Astrocyte of the spinal cord (primary cell): Measurements from ENCODE around the gene ABHD17A.

Experiments used
- DNase-seq: peaks from one replicate; pipeline ENCODE4 v3.0.0; 2011; ENCODE audit warnings: low read depth, low spot score
- H3K4me3 ChIP-seq: 2 replicates; pipeline ENCODE4 v1.5.1; 2011; ENCODE audit warnings: low read depth, mild to moderate bottlenecking, low read length, moderate library complexity
- CTCF ChIP-seq: IDR thresholded peaks from 2 replicates; pipeline ENCODE4 v1.5.1; 2012; ENCODE audit warnings: low read depth, mild to moderate bottlenecking, low read length, inconsistent platforms
- in situ Hi-C: cut with HindIII; loops from 2 replicates; pipeline ENCODE4 v1.10.0; 2017; ENCODE audit warnings: low sequenced_read_pairs

ABHD17A gene

GRCh38 chr19:1837625-1838105 is 47.6 kb downstream of the ABHD17A start:
- no peak for DNase-seq
- in situ Hi-C loops, result no loop called here
- H3K4me3 ChIP-seq, result no peak overlapping the region
- peak; percentile 99 for TF ChIP-seq CTCF

DNA sequence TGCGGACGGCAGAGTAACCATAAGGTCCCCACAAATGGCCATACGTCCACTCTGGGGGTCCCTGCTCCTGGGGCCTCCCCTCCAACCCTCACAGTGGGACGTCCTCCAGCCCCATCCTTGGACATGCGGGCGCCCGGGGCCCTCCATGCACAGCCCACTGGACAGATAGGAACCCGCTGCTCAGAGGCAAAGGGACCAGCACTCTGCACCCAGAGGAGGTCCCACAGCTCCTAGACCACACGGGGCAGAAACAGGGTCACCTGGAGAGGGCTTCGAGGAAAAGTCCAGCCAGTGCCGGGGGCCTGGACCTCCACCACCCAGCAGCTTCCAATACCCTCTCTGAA is 48.1 kb downstream of the ABHD17A start:
- DNase-seq, result no peak
- no peak overlapping the region for H3K4me3 ChIP-seq
- TF ChIP-seq CTCF, result no peak
- in situ Hi-C loops, result no loop called here

GRCh38 chr19:1836458-1837221 is 48.7 kb downstream of the ABHD17A start:
- no peak for TF ChIP-seq CTCF
- in situ Hi-C loops, result no loop called here
- no peak for DNase-seq
- H3K4me3 ChIP-seq, result no peak overlapping the region

- DNase-seq, result no peak
- no peak for TF ChIP-seq CTCF
- in situ Hi-C loops, result no loop called here
- no peak overlapping the region for H3K4me3 ChIP-seq
Observed at GRCh38 chr19:1833540-1833939, 51.8 kb downstream of the ABHD17A start.

DNA sequence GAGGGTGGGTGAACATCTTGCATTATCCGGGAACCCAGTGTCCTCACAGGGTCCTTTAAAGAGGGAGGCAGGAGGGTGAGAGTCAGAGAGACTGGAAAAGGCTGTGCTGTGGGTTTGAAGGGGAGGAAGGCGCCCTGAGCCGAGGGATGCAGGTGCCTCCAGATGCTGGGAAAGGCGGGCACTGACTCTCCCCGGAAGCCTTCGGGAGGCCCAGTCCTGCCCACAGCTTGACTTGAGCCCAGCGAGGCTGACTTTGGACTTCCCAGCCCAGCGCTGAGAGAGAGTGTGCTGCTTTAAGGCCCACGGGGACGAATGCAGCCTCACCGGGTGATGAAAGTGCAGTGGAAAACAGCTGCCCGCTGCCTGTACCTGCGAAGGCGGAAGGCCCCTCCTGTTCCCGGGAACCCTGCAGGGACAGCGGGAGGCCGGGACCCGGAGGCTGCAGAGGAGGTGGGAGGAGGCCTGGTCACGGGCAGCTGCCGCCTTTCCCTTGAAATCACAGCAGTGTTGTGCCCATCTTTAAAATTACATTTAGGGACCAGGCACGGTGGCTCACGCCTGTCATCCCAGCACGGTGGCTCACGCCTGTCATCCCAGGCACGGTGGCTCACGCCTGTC is 53.1 kb downstream of the ABHD17A start:
- TF ChIP-seq CTCF, result no peak
- in situ Hi-C loops, result no loop called here
- no peak for DNase-seq
- H3K4me3 ChIP-seq, result no peak overlapping the region

DNA sequence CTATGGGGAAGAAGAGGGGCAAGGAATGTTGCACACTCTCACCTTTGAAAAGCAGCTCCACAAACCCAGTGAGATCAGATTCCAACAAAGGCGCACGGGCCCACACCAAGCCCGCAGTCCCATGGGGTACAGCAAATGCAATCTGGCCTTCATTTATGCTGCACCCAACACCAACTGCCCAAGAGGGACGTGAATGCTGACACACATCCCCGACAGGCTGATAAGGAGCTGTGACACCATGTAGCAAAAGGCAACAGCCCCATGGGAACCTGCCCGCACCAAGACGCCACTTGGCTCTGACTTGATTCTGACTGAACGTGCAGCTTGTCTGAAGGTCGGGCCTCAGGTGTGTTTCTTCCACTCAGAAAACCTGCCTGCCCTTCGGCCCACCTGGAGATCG is 54.3 kb downstream of the ABHD17A start:
- no peak overlapping the region for H3K4me3 ChIP-seq
- no peak for DNase-seq
- no peak for TF ChIP-seq CTCF
- in situ Hi-C loops, result no loop called here
